IMR-90 (cell line): ENCODE data around the gene PIKFYVE.
"Not testable (repeated sequence)": the region's sequence is repeated elsewhere in the genome, so short reads cannot be mapped to it uniquely, and the experiment has no call there.

Experiments
- CEBPB ChIP-seq: IDR thresholded peaks from 2 replicates; pipeline ENCODE4 v1.6.1; 2012; ENCODE audit warnings: low read depth, low read length, improper control_type of control experiment
- CTCF ChIP-seq: conservative IDR thresholded peaks from 2 replicates; pipeline ENCODE4 v1.5.1; 2012; ENCODE audit warnings: mild to moderate bottlenecking, low read depth, low read length, improper control_type of control experiment
- FOS ChIP-seq: fragments of 150-350 bp; IDR thresholded peaks from 2 replicates; pipeline ENCODE4 v1.6.1; 2016; ENCODE audit warnings: low read depth, low read length
- MAFK ChIP-seq: IDR thresholded peaks from 2 replicates; pipeline ENCODE4 v1.6.1; 2012; ENCODE audit warnings: low read depth, low read length, improper control_type of control experiment
- MXI1 ChIP-seq: IDR thresholded peaks from 2 replicates; pipeline ENCODE4 v1.6.1; 2012; ENCODE audit warnings: low read depth, mild to moderate bottlenecking, low read length, moderate library complexity, borderline replicate concordance
- POLR2A ChIP-seq: IDR thresholded peaks from 2 replicates; pipeline ENCODE4 v1.6.1; 2012; ENCODE audit warnings: mild to moderate bottlenecking, low read depth, low read length
- RAD21 ChIP-seq: IDR thresholded peaks from 2 replicates; pipeline ENCODE4 v1.6.1; 2012; ENCODE audit warnings: low read length, improper control_type of control experiment
- RCOR1 ChIP-seq: IDR thresholded peaks from 2 replicates; pipeline ENCODE4 v1.6.1; 2012; ENCODE audit warnings: mild to moderate bottlenecking, low read length, improper control_type of control experiment; ENCODE audit not compliant: insufficient replicate concordance
- RFX5 ChIP-seq: IDR thresholded peaks from 2 replicates; pipeline ENCODE4 v1.8.0; 2012; ENCODE audit warnings: low read depth, mild to moderate bottlenecking, low read length, moderate library complexity
- TF ChIP-seq, protein P1 (sequence below): fragments of 150-350 bp; IDR thresholded peaks from 2 replicates; pipeline ENCODE4 v1.6.1; 2017; ENCODE audit warnings: mild to moderate bottlenecking, antibody characterized with exemption, low read length, low read depth

DNA sequence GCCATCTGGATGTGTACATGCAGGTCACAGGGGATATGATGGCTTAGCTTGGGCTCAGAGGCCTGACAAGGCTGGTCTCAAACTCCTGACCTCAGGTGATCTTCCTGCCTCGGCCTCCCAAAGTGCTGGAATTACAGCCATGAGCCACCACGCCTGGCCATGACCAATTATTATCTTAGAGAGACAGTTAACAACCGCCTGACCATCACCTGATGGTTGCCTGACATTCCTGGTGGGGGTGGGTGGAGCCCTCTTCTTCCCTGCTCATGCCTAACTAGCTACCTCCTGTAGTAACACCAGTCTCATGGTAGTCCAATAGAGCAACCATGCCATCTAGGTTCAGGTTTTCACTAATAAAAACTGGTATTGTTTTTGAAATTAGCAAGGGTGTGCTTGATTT lies 44.2 kb upstream of the PIKFYVE start:
- TF ChIP-seq, protein P1, sequence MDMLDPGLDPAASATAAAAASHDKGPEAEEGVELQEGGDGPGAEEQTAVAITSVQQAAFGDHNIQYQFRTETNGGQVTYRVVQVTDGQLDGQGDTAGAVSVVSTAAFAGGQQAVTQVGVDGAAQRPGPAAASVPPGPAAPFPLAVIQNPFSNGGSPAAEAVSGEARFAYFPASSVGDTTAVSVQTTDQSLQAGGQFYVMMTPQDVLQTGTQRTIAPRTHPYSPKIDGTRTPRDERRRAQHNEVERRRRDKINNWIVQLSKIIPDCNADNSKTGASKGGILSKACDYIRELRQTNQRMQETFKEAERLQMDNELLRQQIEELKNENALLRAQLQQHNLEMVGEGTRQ = not testable (repeated sequence)
- not testable (repeated sequence) for TF ChIP-seq CTCF, MAFK, RAD21, RCOR1, CEBPB, POLR2A, FOS, MXI1, RFX5
